SH-SY5Y (cell line): ENCODE measurements around the gene AXDND1.

Experiments
- GATA2 ChIP-seq: IDR thresholded peaks from 2 replicates; pipeline ENCODE4 v1.6.1; 2011; ENCODE audit warnings: mild to moderate bottlenecking, low read depth, low read length
- GATA3 ChIP-seq: IDR thresholded peaks from 2 replicates; pipeline ENCODE4 v1.6.1; 2011; ENCODE audit warnings: low read depth, mild to moderate bottlenecking, low read length, moderate library complexity

- no peak for TF ChIP-seq GATA3
- TF ChIP-seq GATA2 = no peak
Observed at GRCh38 chr1:179366093-179366800, 476 bp downstream of the AXDND1 start.
